Activated CD8-positive, alpha-beta memory T cell treated with anti-CD3 and anti-CD28 coated beads for 1 hour (primary cell): Measurements from ENCODE around the gene VAPA.
"Not testable (repeated sequence)": the region's sequence is repeated elsewhere in the genome, so short reads cannot be mapped to it uniquely, and the experiment has no call there.

Experiments used
- DNase-seq, 2 donors: peaks; one replicate each; pipeline ENCODE4 v3.0.0-alpha.2; 2020; ENCODE audit warnings: low read depth in 1 of 2; ENCODE audit errors: extremely low read depth in 1 of 2

Gene VAPA

GRCh38 chr18:9912285-9912684 is 1.5 kb upstream of the VAPA start:
- not testable (repeated sequence) for DNase-seq

GRCh38 chr18:9913151-9913525 is 678 bp upstream of the VAPA start:
- DNase-seq = no peak

DNA sequence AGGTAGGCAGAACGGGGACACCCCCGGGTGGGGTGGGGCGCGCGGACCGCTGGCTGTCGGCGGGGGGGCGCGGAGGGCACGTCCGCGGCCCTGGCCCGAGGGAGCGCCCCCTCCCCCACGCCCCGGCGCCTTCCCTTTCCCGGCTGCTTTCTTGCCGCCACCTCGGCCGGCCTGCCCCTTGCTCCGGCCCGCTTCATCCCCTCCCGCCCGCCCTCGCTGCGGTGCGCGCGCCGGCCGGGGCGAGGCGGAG is 443 bp downstream of the VAPA start:
- no peak for DNase-seq

DNA sequence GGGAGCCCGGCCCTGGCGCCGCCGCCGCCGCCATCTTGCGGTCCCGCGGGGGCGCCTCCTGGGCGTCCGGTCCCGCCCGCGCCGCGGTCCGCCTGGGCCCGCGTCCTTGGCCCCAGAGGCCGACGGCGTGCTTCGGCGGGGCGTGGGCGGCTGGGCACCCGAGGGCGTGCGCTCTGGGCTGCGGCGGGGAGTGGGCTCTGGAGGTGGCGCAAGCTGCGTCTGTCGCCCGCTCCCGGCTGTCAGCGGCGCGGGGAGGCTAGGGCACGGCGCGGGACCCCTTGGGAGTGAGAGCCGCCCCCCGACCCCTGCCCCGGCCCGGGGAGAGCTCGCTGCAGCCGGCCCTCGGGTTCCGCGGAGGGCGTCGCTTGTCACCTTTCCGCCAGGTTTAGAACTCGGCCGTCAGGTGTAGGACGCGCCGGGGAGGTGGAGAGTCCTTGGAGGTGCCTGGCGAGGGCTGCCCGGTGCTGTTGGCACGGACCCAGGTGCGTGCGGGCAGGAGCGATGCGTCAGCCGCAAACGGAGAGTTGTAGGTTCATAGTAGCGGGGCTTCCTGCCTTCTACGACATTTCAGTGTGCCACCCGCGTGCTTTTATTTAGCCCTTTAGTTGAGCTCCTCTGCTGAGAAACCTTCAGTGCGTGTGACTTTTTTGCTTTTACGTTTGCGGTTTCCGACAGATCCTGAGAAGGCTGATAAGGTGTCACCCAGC is 921 bp downstream of the VAPA start:
- peak; percentile 51 to 60 for DNase-seq

DNA sequence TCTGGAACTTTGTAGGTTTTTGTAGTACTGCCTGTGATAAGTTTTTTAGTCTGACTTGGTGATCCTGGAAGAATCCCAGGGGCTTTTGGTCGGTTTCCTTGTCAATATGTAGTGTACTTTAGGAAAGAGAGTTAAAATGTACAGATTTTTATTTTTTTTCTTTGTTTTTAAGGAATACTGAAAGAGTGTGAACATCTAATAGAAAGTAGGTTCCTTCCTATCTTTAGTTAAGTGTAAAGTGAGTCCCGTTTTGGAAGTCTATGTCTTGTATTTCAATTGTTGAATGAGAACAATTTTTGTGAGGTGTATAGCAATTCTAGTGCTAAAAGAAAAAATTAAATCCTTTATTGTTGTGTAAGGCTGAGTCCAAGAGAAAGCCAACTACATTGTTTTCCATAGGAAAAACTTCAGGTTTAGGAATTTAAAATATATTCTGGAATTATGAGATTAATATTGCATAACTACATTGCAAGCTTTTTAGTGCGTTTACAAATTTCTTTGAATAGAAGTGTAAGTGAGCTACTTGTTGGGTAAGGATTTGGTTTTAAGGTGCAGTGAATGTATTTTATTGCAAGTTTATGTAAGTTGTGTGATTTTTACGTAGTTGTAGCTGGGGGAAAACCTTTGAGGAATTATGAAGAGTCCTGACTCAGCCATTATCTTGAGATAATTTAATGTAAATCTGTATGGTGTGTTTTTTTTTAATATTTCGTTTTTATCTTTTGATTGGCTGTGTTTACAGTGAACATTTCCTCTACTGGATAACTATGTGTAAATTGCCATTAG is 1.7 kb downstream of the VAPA start:
- no peak for DNase-seq

DNA sequence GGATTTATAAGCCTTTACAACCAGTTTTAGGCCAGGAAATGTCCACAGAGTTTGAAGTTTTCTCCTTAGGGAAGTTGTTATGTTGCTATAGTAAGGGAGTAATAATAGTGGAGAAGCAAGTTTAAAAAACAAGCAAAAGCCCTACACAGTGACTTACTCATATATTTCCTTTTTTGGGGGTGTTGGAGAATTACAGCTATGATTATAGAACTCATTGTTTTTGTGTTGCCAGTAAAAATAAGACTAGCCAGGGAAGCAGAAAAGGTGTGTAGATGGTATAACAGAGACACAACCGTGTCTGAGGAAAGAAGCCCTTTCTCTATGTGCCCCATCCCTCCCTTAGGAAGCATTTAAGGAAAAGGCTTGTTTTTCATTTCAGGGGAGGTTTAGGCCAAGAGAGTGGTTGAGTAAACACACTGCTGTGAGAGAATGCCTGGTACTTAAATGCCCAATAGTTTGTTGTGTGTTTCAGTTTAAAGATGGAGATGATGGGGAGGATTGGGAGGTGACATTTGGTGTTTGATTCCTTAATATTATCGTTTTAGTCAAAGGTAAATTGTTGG is 2.3 kb downstream of the VAPA start:
- no peak for DNase-seq

DNA sequence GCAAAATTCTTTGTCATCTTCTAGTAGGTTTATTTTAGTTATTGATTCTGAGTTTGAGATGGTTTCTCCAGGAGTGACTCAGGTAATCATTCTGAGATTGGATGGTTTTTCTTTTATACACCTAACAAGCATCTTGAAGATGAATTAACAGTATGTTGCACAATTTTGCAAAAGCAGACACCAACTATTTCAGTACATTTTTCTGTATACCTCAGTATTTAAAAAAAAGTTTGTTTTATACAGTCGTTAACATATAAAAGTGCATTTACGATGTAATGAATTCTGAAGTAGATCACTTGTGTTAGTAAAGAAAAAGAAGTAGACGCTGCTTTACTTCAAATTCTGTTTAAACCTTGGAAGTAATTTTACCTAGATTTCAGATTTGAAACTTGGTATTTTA is 3.0 kb downstream of the VAPA start:
- no peak for DNase-seq

DNA sequence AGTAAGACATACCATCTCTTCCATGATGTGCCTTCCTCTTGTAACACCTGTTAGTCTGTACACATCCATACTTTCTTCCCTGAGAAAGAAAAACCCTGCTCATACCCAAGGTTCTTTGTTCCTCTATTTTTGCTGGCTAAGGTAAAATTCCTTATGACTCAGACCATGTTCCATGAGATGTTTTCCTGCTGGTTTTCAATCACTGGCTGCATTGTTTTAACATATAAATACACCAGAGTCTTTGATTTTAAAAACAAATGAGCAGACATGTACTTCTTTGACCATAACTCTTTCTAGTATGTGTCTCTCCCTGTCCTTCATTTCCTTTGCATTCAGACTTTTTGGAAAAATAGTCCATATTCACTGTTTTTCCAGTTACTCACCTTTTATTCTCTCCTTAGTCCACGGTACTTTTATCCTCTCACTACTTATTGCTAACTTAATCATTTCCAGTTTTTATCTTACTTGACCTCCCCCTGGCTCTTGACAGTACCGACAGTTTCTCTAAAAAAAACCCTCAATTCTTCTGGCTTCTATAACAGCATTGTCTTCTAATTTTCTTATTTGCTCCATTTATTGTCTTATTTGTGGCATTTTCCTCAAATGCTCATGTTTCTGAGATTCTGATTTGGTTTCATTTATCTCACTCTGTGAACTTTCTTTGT is 4.3 kb downstream of the VAPA start:
- DNase-seq = no peak

- DNase-seq = no peak
These were observed 5.9 kb downstream of the VAPA start for GRCh38 chr18:9919564-9920232.

DNA sequence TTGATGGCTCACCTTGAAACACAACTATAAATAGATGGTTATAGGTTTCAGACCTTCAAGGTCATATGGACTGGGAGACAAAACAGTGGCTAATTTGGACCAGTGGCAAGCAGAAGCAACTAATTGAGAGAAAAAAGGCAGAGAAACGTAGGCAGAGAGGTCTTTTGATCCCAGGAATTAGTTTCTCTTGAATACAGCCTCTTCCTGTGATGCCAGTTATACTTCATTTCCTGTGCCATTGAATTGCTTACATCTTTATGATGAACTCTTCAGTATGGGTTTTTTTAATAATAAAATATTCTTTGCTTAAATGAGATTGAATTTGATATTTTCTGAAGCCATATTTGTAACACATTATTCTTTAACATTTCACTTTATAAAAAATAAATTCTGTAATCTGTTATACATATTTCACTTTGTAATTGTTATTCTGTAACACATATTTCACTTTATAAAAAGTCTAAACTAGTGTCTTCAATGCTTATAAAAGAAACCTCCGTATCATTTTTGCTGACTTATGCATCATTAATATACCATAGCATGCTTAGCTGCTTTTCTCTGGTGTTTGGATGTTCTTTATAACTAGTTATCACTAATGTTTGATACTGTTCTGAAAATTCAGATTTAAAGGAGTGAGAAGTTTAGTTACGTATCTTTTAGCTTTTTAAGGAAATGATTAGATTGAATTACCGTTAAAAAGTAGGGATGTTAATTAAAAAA is 8.9 kb downstream of the VAPA start:
- no peak for DNase-seq

- no peak for DNase-seq
These were observed 10.6 kb downstream of the VAPA start for GRCh38 chr18:9924371-9924943.

DNA sequence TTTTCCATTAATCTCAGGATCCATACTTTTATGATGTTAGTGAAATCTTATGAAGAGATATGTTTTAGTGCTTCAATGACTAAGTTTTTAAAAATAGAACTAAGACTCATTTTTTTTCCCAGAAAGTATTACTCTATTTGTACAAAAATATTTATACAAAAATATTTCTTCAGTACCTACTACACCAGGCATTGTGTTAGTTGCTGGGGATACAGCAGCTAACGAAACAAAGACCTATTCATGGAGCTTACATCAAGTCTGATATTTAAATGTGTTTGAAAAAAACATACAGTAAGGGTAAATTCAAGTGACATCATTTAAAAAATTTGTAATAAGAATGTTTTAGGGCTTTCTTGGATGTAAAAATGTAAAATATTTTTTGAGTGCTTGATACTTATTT is 11.6 kb downstream of the VAPA start:
- no peak for DNase-seq

DNA sequence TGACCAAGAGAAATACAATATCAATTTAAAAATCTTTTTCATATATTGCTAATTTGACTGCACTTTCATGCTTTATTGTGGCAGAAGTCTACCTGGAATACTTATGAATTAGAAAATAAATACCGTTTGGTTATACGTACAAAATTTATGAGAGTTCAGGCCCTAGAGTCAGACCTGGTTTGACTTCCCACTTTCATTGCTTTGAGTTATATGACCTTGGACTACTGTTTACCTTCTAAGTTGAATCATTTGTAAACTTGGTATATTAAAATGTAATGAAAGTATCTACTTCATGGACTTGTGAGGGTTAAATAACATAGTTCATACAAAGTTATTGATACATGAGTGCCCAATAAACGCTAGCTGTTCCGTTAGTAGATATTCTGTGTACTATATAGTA is 12.0 kb downstream of the VAPA start:
- no peak for DNase-seq

- no peak for DNase-seq
These were observed 12.5 kb downstream of the VAPA start for GRCh38 chr18:9926223-9926894.

DNA sequence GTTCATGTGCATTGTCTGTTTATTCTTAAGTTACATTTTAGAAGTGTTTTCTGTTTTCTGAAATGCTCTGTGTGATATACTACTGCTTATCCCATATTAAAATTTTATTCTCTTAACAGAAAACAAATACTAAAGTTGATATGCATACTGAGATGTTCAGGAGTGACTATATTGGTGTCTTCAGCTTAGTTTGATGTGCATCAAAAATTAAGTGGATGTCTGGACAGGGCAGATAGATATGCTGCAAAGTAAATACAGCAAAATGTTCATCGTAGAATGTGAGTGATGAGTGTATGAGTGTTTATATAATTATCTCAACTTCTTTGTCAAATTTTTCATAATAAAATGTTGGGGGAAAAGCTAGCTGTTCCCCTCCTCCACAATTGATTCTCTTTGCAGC is 13.2 kb downstream of the VAPA start:
- DNase-seq = no peak

DNA sequence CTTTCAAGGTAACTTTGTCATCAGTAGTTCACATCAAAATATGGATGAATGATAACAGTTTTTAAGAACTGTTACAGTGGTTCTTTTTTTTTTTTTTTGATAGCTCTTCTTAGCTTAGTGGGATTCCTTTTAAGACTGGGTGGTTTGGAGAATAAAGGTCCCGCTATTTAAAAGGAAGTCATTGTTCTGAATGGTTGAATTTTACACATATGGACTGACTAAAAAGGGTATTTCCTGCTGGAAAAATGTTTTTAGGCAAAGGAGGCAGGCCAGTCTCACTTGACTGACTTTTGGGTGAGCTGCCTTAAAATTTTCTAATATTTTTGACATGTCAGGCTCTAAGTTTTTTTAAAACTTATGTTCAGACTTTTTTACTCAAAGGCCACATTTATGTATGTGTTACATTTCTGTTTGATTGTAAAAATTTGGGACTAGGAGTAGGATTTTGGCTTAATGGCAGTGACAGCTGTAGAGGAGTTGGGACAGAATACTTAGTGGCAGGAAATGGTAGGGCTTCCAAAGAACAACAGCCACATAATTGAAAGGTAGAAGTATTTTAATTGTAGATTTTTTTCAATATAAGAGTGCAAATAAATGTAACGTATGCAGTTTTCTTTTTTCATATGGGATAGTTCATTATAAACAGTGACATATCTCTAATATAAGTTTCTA is 13.7 kb downstream of the VAPA start:
- no peak for DNase-seq

- no peak for DNase-seq
These were observed 14.9 kb downstream of the VAPA start for GRCh38 chr18:9928646-9929259.

- DNase-seq = no peak
These were observed 16.6 kb downstream of the VAPA start for GRCh38 chr18:9930299-9930884.

GRCh38 chr18:9931146-9931545 is 17.3 kb downstream of the VAPA start:
- no peak for DNase-seq
